GM12875 (cell line): ENCODE data around the gene OBSCN.

Source experiments
- H3K4me3 ChIP-seq: one replicate; pipeline ENCODE4 v1.5.1; 2011; ENCODE audit warnings: low read depth, low read length, control low read depth
- CTCF ChIP-seq: IDR thresholded peaks from 2 replicates; pipeline ENCODE4 v1.5.1; 2011; ENCODE audit warnings: low read depth, mild to moderate bottlenecking, control low read depth, inconsistent platforms, low read length, moderate library complexity, borderline replicate concordance; ENCODE audit not compliant: insufficient read depth

OBSCN gene

GRCh38 chr1:228368801-228369607 is 161.2 kb downstream of the OBSCN start:
- TF ChIP-seq CTCF = no peak
- H3K4me3 ChIP-seq = no peak overlapping the region

GRCh38 chr1:228369608-228370438 is 162.0 kb downstream of the OBSCN start:
- H3K4me3 ChIP-seq = no peak overlapping the region
- no peak for TF ChIP-seq CTCF

- no peak for TF ChIP-seq CTCF
- no peak overlapping the region for H3K4me3 ChIP-seq
These were observed 162.6 kb downstream of the OBSCN start for GRCh38 chr1:228370439-228370940.

- H3K4me3 ChIP-seq = no peak overlapping the region
- TF ChIP-seq CTCF = no peak
These were observed 163.3 kb downstream of the OBSCN start for GRCh38 chr1:228370941-228371740.

- no peak overlapping the region for H3K4me3 ChIP-seq
- no peak for TF ChIP-seq CTCF
These were observed 163.9 kb downstream of the OBSCN start for GRCh38 chr1:228371741-228372182.

GRCh38 chr1:228372183-228373003 is 164.5 kb downstream of the OBSCN start:
- no peak overlapping the region for H3K4me3 ChIP-seq
- TF ChIP-seq CTCF = no peak
